Caco-2 (cell line): ENCODE data around the gene CD46. TPM values are rescaled to one million over a fixed set of nuclear protein-coding genes. Genes with fewer than 3 reads are reported as not detected.

Experiments used
- BruUV-seq: library from RNA; stranded (reverse); fragments of 400-500 nt; replicated peaks from 2 replicates; lab custom pipeline; 2021; lab: Mats Ljungman, UMichigan
- CTCF ChIA-PET: fragments of 300-600 bp; sonication (Branson Sonifier 250); formaldehyde crosslinking; loops from one replicate; lab custom pipeline; 2022; ENCODE audit warnings: antibody characterized with exemption; lab: Charles Lee
- POLR2A ChIA-PET: fragments of 300-600 bp; sonication (Branson Sonifier 250); formaldehyde crosslinking; loops from one replicate; lab custom pipeline; 2022; ENCODE audit warnings: antibody characterized with exemption; lab: Charles Lee
- DNase-seq, 2 experiments: peaks; one replicate each; pipeline versions ENCODE4 v3.0.0 to v3.0.0-alpha.2; 2020 to 2022
- H3K27me3 ChIP-seq: replicated peaks from 2 replicates; pipeline ENCODE4 v1.6.0; 2011; ENCODE audit warnings: low read length; ENCODE audit not compliant: control insufficient read depth, insufficient read depth
- H3K36me3 ChIP-seq: 2 replicates; pipeline ENCODE4 v1.5.1; 2011; ENCODE audit warnings: low read length; ENCODE audit not compliant: control insufficient read depth, insufficient read depth
- H3K4me1 ChIP-seq: fragments of 250-450 bp; sonication (Bioruptor Pico); 2 replicates; pipeline ENCODE4 v1.5.1; 2020; ENCODE audit warnings: mild to moderate bottlenecking
- H3K4me3 ChIP-seq: 2 replicates; pipeline ENCODE4 v1.5.1; 2011; ENCODE audit warnings: low read depth, mild to moderate bottlenecking, control low read depth, low read length
- H3K9me3 ChIP-seq: fragments of 250-450 bp; sonication (Bioruptor Pico); 2 replicates; pipeline ENCODE4 v1.5.1; 2020; ENCODE audit warnings: mild to moderate bottlenecking, moderate library complexity
- H3K27ac Mint-ChIP-seq: one replicate; pipeline ENCODE4 v1.8.0; 2022; ENCODE audit warnings: mixed read lengths; ENCODE audit not compliant: unreplicated experiment
- H3K27me3 Mint-ChIP-seq: one replicate; pipeline ENCODE4 v1.8.0; 2022; ENCODE audit warnings: mixed read lengths; ENCODE audit not compliant: insufficient read depth, unreplicated experiment
- H3K36me3 Mint-ChIP-seq: one replicate; pipeline ENCODE4 v1.8.0; 2022; ENCODE audit warnings: mild to moderate bottlenecking, mixed read lengths; ENCODE audit not compliant: insufficient read depth, unreplicated experiment
- H3K4me1 Mint-ChIP-seq: one replicate; pipeline ENCODE4 v1.8.0; 2022; ENCODE audit warnings: low read depth, mixed read lengths; ENCODE audit not compliant: unreplicated experiment
- H3K4me3 Mint-ChIP-seq: one replicate; pipeline ENCODE4 v1.8.0; 2022; ENCODE audit warnings: mild to moderate bottlenecking, moderate library complexity, mixed read lengths; ENCODE audit not compliant: unreplicated experiment
- H3K9me3 Mint-ChIP-seq: one replicate; pipeline ENCODE4 v1.8.0; 2022; ENCODE audit warnings: mixed read lengths; ENCODE audit not compliant: unreplicated experiment
- CTCF ChIP-seq, 2 experiments: fragments of 200-600 bp in 1 of 2; IDR thresholded peaks; 1 replicate in 1 of 2; 2 replicates in 1 of 2; pipeline versions ENCODE4 v1.5.1 to v1.8.0; 2011 to 2022; ENCODE audit warnings: antibody characterized with exemption in 1 of 2, control low read depth in 1 of 2, inconsistent platforms in 1 of 2, low read depth in 1 of 2, low read length in 1 of 2, mild to moderate bottlenecking in 1 of 2, moderate library complexity in 1 of 2; ENCODE audit not compliant: insufficient read depth in 1 of 2, severe bottlenecking in 1 of 2, unreplicated experiment in 1 of 2
- intact Hi-C: fragments of 100-400 bp; cut with micrococcal nuclease; formaldehyde crosslinking; loops from one replicate; pipeline ENCODE4 v1.10.0; 2022; ENCODE audit not compliant: unreplicated experiment
- total RNA-seq: library from RNA; stranded (reverse); gene quantifications from 2 replicates; pipeline ENCODE4 v1.2.3, GENCODE V29; 2022

CD46 gene
- total RNA-seq, 1 experiment from 2014 or later, result 166 TPM

GRCh38 chr1:207813946-207814345 lies 62.1 kb downstream of the CD46 start:
- no peak overlapping the region for H3K4me3 ChIP-seq
- H3K9me3 ChIP-seq, result no peaks in the 10 kb centered on the region
- Mint-ChIP-seq H3K4me1 (peaks cover 17% of the 10 kb centered on the region), H3K4me3 (no peak overlapping the region), H3K27ac (no peak overlapping the region), H3K36me3 (peaks cover 61% of the 10 kb centered on the region), H3K9me3 (no peaks in the 10 kb centered on the region), H3K27me3 (no peaks in the 10 kb centered on the region)
- no peak for TF ChIP-seq CTCF (IDR thresholded peaks at IDR 0.05; ENCODE audit: insufficient read depth in 1 of 2, low read depth in 1 of 2, low read length in 1 of 2, severe bottlenecking in 1 of 2, unreplicated experiment in 1 of 2)
- no peaks in the 10 kb centered on the region for H3K4me1 ChIP-seq
- ChIA-PET POLR2A (no interaction called here), CTCF (no interaction called here)
- peaks cover 1% of the 10 kb centered on the region for H3K36me3 ChIP-seq
- no peaks in the 10 kb centered on the region for H3K27me3 ChIP-seq
- no TSS peak for BruUV-seq
- DNase-seq, result no peak
- intact Hi-C loops, result loop anchor here (2.0 kb wide), 1 partner anchor 13 kb away; no protein-coding TSS in a partner anchor

DNA sequence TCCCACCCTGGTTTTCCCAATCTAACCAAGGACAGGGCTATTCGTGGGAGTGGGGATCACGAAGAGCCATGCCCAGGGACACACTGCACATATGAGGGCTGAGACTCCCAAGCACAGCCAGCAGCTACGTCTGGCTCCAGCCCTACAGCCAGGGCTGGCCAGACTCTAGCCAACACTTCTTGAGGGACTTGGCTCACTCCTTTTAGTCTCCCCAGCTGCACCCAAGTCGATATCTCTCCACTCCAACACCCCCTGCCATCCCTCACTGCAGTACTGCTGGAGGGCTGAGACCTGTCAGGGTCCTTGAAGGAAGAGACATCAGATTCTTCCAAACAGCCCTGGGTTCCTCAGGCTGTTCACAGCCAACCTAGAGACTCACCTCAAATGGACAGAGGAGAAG lies 62.6 kb downstream of the CD46 start:
- Histone ChIP-seq H3K9me3 (no peaks in the 10 kb centered on the region), H3K27me3 (no peaks in the 10 kb centered on the region), H3K4me3 (no peak overlapping the region), H3K4me1 (no peaks in the 10 kb centered on the region), H3K36me3 (peaks cover 1% of the 10 kb centered on the region)
- Mint-ChIP-seq H3K27me3 (no peaks in the 10 kb centered on the region), H3K27ac (no peak overlapping the region), H3K4me1 (peaks cover 14% of the 10 kb centered on the region), H3K4me3 (no peak overlapping the region), H3K36me3 (peaks cover 56% of the 10 kb centered on the region), H3K9me3 (no peaks in the 10 kb centered on the region)
- ChIA-PET CTCF (no interaction called here), POLR2A (no interaction called here)
- BruUV-seq, result no TSS peak
- no peak for TF ChIP-seq CTCF (IDR thresholded peaks at IDR 0.05; ENCODE audit: insufficient read depth in 1 of 2, low read depth in 1 of 2, low read length in 1 of 2, severe bottlenecking in 1 of 2, unreplicated experiment in 1 of 2)
- no peak for DNase-seq
- intact Hi-C loops, result no loop called here

DNA sequence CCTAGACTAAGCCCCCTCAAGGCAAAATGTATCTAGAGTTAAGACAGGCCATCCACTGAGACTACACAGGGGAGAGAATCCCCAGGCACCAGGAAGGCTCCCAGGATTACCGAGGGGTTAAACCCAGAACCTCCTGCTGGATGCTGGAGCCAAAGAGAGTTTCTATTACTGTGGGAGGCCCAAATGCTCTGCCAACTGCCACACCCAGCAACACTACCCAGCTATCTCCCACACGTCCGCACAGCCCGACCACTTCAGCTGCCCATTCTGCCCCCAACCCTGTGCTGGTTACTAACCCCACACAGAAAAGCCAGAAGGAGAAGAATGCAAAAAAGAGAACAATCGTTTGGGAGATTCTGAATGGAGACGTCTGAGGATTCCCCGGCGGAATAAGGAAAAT lies 63.6 kb downstream of the CD46 start:
- H3K9me3 Mint-ChIP-seq, result no peaks in the 10 kb centered on the region
- POLR2A ChIA-PET, result no interaction called here
- peaks cover 55% of the 10 kb centered on the region for H3K36me3 Mint-ChIP-seq
- intact Hi-C loops, result no loop called here
- no peak for TF ChIP-seq CTCF (IDR thresholded peaks at IDR 0.05; ENCODE audit: insufficient read depth in 1 of 2, low read depth in 1 of 2, low read length in 1 of 2, severe bottlenecking in 1 of 2, unreplicated experiment in 1 of 2)
- Histone ChIP-seq H3K9me3 (no peaks in the 10 kb centered on the region), H3K36me3 (peaks cover 1% of the 10 kb centered on the region), H3K4me3 (no peak overlapping the region), H3K27me3 (no peaks in the 10 kb centered on the region), H3K4me1 (no peaks in the 10 kb centered on the region)
- CTCF ChIA-PET, result no interaction called here
- H3K4me1 Mint-ChIP-seq, result peaks cover 17% of the 10 kb centered on the region
- BruUV-seq, result no TSS peak
- no peak for DNase-seq
- H3K27ac Mint-ChIP-seq, result peak overlapping the region; percentile 22
- H3K27me3 Mint-ChIP-seq, result no peaks in the 10 kb centered on the region
- no peak overlapping the region for H3K4me3 Mint-ChIP-seq
